H9 (cell line): ENCODE measurements around the gene HIGD2B. TPM values are rescaled to one million over a fixed set of nuclear protein-coding genes. Genes with fewer than 3 reads are reported as not detected.

Source experiments
- DNase-seq: peaks from one replicate; pipeline ENCODE4 v3.0.0-alpha.2; 2017
- H2AFZ ChIP-seq: one replicate; pipeline ENCODE4 v1.6.1; 2013; ENCODE audit warnings: mild to moderate bottlenecking, low read length, control low read depth, moderate library complexity
- H2AK5ac ChIP-seq: 2 replicates; pipeline ENCODE4 v1.6.1; 2013; ENCODE audit warnings: low read length, control low read depth, mixed read lengths; ENCODE audit not compliant: insufficient read length
- H2BK120ac ChIP-seq: one replicate; pipeline ENCODE4 v1.6.1; 2013; ENCODE audit warnings: low read depth, mild to moderate bottlenecking, low read length, control low read depth, inconsistent platforms; ENCODE audit not compliant: poor library complexity, severe bottlenecking
- H2BK12ac ChIP-seq: 2 replicates; pipeline ENCODE4 v1.6.1; 2013; ENCODE audit warnings: low read length, control low read depth, mixed read lengths, low read depth; ENCODE audit not compliant: insufficient read length
- H2BK15ac ChIP-seq: 2 replicates; pipeline ENCODE4 v1.6.1; 2013; ENCODE audit warnings: low read depth, low read length, control low read depth
- H2BK20ac ChIP-seq: one replicate; pipeline ENCODE4 v1.6.1; 2013; ENCODE audit warnings: low read depth, mild to moderate bottlenecking, low read length, control low read depth, inconsistent platforms; ENCODE audit not compliant: poor library complexity, severe bottlenecking
- H2BK5ac ChIP-seq: 2 replicates; pipeline ENCODE4 v1.6.1; 2013; ENCODE audit warnings: low read length, control low read depth, mixed read lengths; ENCODE audit not compliant: insufficient read length
- H3K14ac ChIP-seq: 2 replicates; pipeline ENCODE4 v1.6.1; 2013; ENCODE audit warnings: low read length, control low read depth; ENCODE audit not compliant: insufficient read depth
- H3K18ac ChIP-seq: 2 replicates; pipeline ENCODE4 v1.6.1; 2013; ENCODE audit warnings: low read depth, mild to moderate bottlenecking, mixed read lengths, low read length, control low read depth; ENCODE audit not compliant: insufficient read length
- H3K23ac ChIP-seq: 2 replicates; pipeline ENCODE4 v1.6.1; 2013; ENCODE audit warnings: low read length, control low read depth, mixed read lengths, low read depth; ENCODE audit not compliant: insufficient read length
- H3K23me2 ChIP-seq: 2 replicates; pipeline ENCODE4 v1.6.1; 2013; ENCODE audit warnings: low read depth, mild to moderate bottlenecking, mixed read lengths, low read length, control low read depth; ENCODE audit not compliant: insufficient read length, poor library complexity, severe bottlenecking
- H3K27ac ChIP-seq: 2 replicates; pipeline ENCODE4 v1.5.1; 2013; ENCODE audit warnings: low read length, control low read depth, mixed read lengths, low read depth; ENCODE audit not compliant: insufficient read length
- H3K27me3 ChIP-seq: 2 replicates; pipeline ENCODE4 v1.6.1; 2013; ENCODE audit warnings: low read length, control low read depth, inconsistent platforms; ENCODE audit not compliant: insufficient read depth
- H3K4ac ChIP-seq: 2 replicates; pipeline ENCODE4 v1.6.1; 2013; ENCODE audit warnings: low read depth, mild to moderate bottlenecking, control low read depth, inconsistent platforms, low read length, moderate library complexity
- H3K4me1 ChIP-seq: 2 replicates; pipeline ENCODE4 v1.6.1; 2013; ENCODE audit warnings: low read length, control low read depth, inconsistent platforms; ENCODE audit not compliant: insufficient read depth
- H3K4me2 ChIP-seq: 2 replicates; pipeline ENCODE4 v1.6.1; 2013; ENCODE audit warnings: low read length, control low read depth, mixed read lengths; ENCODE audit not compliant: insufficient read length, insufficient read depth
- H3K56ac ChIP-seq: 2 replicates; pipeline ENCODE4 v1.6.1; 2013; ENCODE audit warnings: low read depth, mild to moderate bottlenecking, mixed read lengths, low read length, control low read depth; ENCODE audit not compliant: insufficient read length
- H3K79me1 ChIP-seq: 2 replicates; pipeline ENCODE4 v1.6.1; 2013; ENCODE audit warnings: low read depth, mild to moderate bottlenecking, moderate library complexity, low read length, control low read depth, inconsistent platforms; ENCODE audit not compliant: insufficient read depth, poor library complexity, severe bottlenecking
- H3K79me2 ChIP-seq: 2 replicates; pipeline ENCODE4 v1.6.1; 2013; ENCODE audit warnings: low read length, control low read depth, inconsistent platforms; ENCODE audit not compliant: insufficient read depth
- H3K9ac ChIP-seq: 2 replicates; pipeline ENCODE4 v1.6.1; 2013; ENCODE audit warnings: low read length, control low read depth, mixed read lengths; ENCODE audit not compliant: insufficient read length; ENCODE audit errors: extremely low read depth
- H3K9me3 ChIP-seq: one replicate; pipeline ENCODE4 v1.6.1; 2013; ENCODE audit warnings: low read depth, low read length, inconsistent platforms; ENCODE audit not compliant: control insufficient read depth
- H3T11ph ChIP-seq: one replicate; pipeline ENCODE4 v1.6.1; 2013; ENCODE audit warnings: mild to moderate bottlenecking, low read length, control low read depth, inconsistent platforms
- H4K20me1 ChIP-seq: one replicate; pipeline ENCODE4 v1.6.1; 2013; ENCODE audit not compliant: control insufficient read depth, insufficient read length, insufficient read depth
- H4K5ac ChIP-seq: 2 replicates; pipeline ENCODE4 v1.6.1; 2013; ENCODE audit warnings: low read depth, mild to moderate bottlenecking, mixed read lengths, low read length, control low read depth; ENCODE audit not compliant: insufficient read length
- H4K8ac ChIP-seq: replicated peaks from 2 replicates; pipeline ENCODE4 v1.6.1; 2013; ENCODE audit warnings: low read length, control low read depth, mixed read lengths, low read depth; ENCODE audit not compliant: insufficient read length
- H4K91ac ChIP-seq: 2 replicates; pipeline ENCODE4 v1.6.1; 2013; ENCODE audit warnings: low read depth, mild to moderate bottlenecking, moderate library complexity, mixed read lengths, low read length, control low read depth; ENCODE audit not compliant: insufficient read length
- H3K27ac Mint-ChIP-seq, 3 experiments: 2 replicates in 2 of 3; 3 replicates in 1 of 3; pipeline ENCODE4 v1.8.0; 2020 to 2021; ENCODE audit warnings: mixed read lengths in 3 of 3, mild to moderate bottlenecking in 1 of 3, moderate library complexity in 1 of 3
- H3K27me3 Mint-ChIP-seq: 2 replicates; pipeline ENCODE4 v1.8.0; 2021; ENCODE audit warnings: low read depth, mild to moderate bottlenecking, moderate library complexity, mixed read lengths
- H3K36me3 Mint-ChIP-seq, 3 experiments: 2 replicates in 2 of 3; 3 replicates in 1 of 3; pipeline ENCODE4 v1.8.0; 2020 to 2021; ENCODE audit warnings: low read depth in 3 of 3, mixed read lengths in 3 of 3; ENCODE audit not compliant: insufficient read depth in 1 of 3
- H3K4me1 Mint-ChIP-seq, 2 experiments: 2 replicates each; pipeline ENCODE4 v1.8.0; 2020; ENCODE audit warnings: mixed read lengths in 2 of 2
- H3K4me3 Mint-ChIP-seq, 2 experiments: 2 replicates in 1 of 2; 3 replicates in 1 of 2; pipeline ENCODE4 v1.8.0; 2020 to 2021; ENCODE audit warnings: mild to moderate bottlenecking in 2 of 2, mixed read lengths in 2 of 2, moderate library complexity in 1 of 2
- H3K9me3 Mint-ChIP-seq, 2 experiments: 2 replicates in 1 of 2; 3 replicates in 1 of 2; pipeline ENCODE4 v1.8.0; 2020; ENCODE audit warnings: mild to moderate bottlenecking in 2 of 2, mixed read lengths in 2 of 2, moderate library complexity in 1 of 2
- total RNA-seq: library from RNA; stranded (reverse); gene quantifications from 2 replicates; pipeline ENCODE4 v1.2.1, GENCODE V29; 2021
- TF ChIP-seq, protein P1 (sequence below): fragments of 200-600 bp; sonication (generic); conservative IDR thresholded peaks from 3 replicates; pipeline ENCODE4 v1.8.0; 2021; ENCODE audit warnings: antibody characterized with exemption, mild to moderate bottlenecking

HIGD2B gene
- total RNA-seq, 1 experiment from 2014 or later, result not detected

DNA sequence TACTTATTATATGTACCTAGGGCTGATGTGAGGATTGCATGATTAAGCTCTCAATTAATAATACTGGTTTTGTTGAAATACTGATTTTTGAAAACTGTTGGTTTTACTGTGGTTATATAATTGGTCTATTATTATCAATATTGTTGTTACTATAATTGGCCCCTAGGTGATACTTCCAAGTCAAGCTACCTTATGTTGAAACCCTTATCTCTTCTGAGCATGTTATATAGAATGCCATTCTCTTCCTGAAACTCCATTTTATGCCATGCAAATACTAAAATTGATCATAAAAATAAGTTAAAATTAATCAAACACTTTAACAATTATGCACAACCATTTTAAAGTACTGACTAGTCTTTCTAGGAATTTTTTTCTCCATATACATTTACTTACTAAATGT lies 46.1 kb upstream of the HIGD2B start:
- Mint-ChIP-seq H3K9me3 (no peaks in the 10 kb centered on the region), H3K27me3 (no peaks in the 10 kb centered on the region), H3K36me3 (peaks cover 12 to 42% (median 31%) of the 10 kb centered on the region in 3 experiments; a peak in 6 of 7 replicates), H3K4me1 (peaks cover 5% of the 10 kb centered on the region in 2 experiments; a peak in 2 of 4 replicates), H3K27ac (no peak overlapping the region), H3K4me3 (no peak overlapping the region)
- H3K27me3 ChIP-seq, result no peaks in the 10 kb centered on the region
- H3K4me1 ChIP-seq, result no peaks in the 10 kb centered on the region
- H3K23me2 ChIP-seq, result no peaks in the 10 kb centered on the region
- no peak overlapping the region for H3K4ac ChIP-seq
- H3K9me3 ChIP-seq, result no peaks in the 10 kb centered on the region
- H4K91ac ChIP-seq, result no peak overlapping the region
- no peak overlapping the region for H3K56ac ChIP-seq
- H2BK5ac ChIP-seq, result no peak overlapping the region
- H3K4me2 ChIP-seq, result no peak overlapping the region
- H2AFZ ChIP-seq, result no peak overlapping the region
- no peaks in the 10 kb centered on the region for H3K79me2 ChIP-seq
- H3T11ph ChIP-seq, result no peak overlapping the region
- TF ChIP-seq, protein P1, sequence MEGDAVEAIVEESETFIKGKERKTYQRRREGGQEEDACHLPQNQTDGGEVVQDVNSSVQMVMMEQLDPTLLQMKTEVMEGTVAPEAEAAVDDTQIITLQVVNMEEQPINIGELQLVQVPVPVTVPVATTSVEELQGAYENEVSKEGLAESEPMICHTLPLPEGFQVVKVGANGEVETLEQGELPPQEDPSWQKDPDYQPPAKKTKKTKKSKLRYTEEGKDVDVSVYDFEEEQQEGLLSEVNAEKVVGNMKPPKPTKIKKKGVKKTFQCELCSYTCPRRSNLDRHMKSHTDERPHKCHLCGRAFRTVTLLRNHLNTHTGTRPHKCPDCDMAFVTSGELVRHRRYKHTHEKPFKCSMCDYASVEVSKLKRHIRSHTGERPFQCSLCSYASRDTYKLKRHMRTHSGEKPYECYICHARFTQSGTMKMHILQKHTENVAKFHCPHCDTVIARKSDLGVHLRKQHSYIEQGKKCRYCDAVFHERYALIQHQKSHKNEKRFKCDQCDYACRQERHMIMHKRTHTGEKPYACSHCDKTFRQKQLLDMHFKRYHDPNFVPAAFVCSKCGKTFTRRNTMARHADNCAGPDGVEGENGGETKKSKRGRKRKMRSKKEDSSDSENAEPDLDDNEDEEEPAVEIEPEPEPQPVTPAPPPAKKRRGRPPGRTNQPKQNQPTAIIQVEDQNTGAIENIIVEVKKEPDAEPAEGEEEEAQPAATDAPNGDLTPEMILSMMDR, result no peak
- no peak overlapping the region for H3K18ac ChIP-seq
- H3K27ac ChIP-seq, result no peak overlapping the region
- no peak overlapping the region for H2BK12ac ChIP-seq
- DNase-seq, result no peak
- H3K9ac ChIP-seq, result no peak overlapping the region
- H2AK5ac ChIP-seq, result no peak overlapping the region
- H2BK20ac ChIP-seq, result no peak overlapping the region
- H3K23ac ChIP-seq, result no peak overlapping the region
- H3K14ac ChIP-seq, result no peak overlapping the region
- no peak overlapping the region for H4K5ac ChIP-seq
- no peaks in the 10 kb centered on the region for H3K79me1 ChIP-seq
- no peak overlapping the region for H4K8ac ChIP-seq
- H4K20me1 ChIP-seq, result no peaks in the 10 kb centered on the region
- H2BK15ac ChIP-seq, result no peak overlapping the region
- H2BK120ac ChIP-seq, result no peak overlapping the region
